ENCODE measurements around the gene PKD1.
"Not testable (repeated sequence)": the region's sequence is repeated elsewhere in the genome, so short reads cannot be mapped to it uniquely, and the experiment has no call there.

PKD1 gene

GRCh38 chr16:2107121-2107790 is 28.4 kb downstream of the PKD1 start:
- peak; percentile 26 for DNase-seq (ENCODE audit: low spot score)

GRCh38 chr16:2106211-2106610 is 29.5 kb downstream of the PKD1 start:
- DNase-seq (ENCODE audit: low spot score) = not testable (repeated sequence)

GRCh38 chr16:2105769-2106168 is 29.9 kb downstream of the PKD1 start:
- not testable (repeated sequence) for DNase-seq (ENCODE audit: low spot score)

GRCh38 chr16:2105291-2105690 is 30.4 kb downstream of the PKD1 start:
- DNase-seq (ENCODE audit: low spot score) = not testable (repeated sequence)

GRCh38 chr16:2104464-2104863 is 31.2 kb downstream of the PKD1 start:
- DNase-seq (ENCODE audit: low spot score) = not testable (repeated sequence)

- DNase-seq (ENCODE audit: low spot score) = no peak
These were observed 33.2 kb downstream of the PKD1 start for GRCh38 chr16:2102471-2102870.

GRCh38 chr16:2101581-2101980 is 34.1 kb downstream of the PKD1 start:
- DNase-seq (ENCODE audit: low spot score) = not testable (repeated sequence)

- not testable (repeated sequence) for DNase-seq (ENCODE audit: low spot score)
These were observed 38.0 kb downstream of the PKD1 start for GRCh38 chr16:2097689-2098088.

GRCh38 chr16:2096853-2097595 is 38.7 kb downstream of the PKD1 start:
- DNase-seq (ENCODE audit: low spot score) = no peak

- no peak for DNase-seq (ENCODE audit: low spot score)
These were observed 39.6 kb downstream of the PKD1 start for GRCh38 chr16:2095918-2096582.

- peak; percentile 63 for DNase-seq (ENCODE audit: low spot score)
These were observed 40.3 kb downstream of the PKD1 start for GRCh38 chr16:2095315-2095853.

- no peak for DNase-seq (ENCODE audit: low spot score)
These were observed 41.9 kb downstream of the PKD1 start for GRCh38 chr16:2093793-2094192.

GRCh38 chr16:2092866-2093265 is 42.8 kb downstream of the PKD1 start:
- DNase-seq (ENCODE audit: low spot score) = no peak

- DNase-seq (ENCODE audit: low spot score) = no peak
These were observed 43.5 kb downstream of the PKD1 start for GRCh38 chr16:2092256-2092620.

GRCh38 chr16:2091547-2092255 is 44.0 kb downstream of the PKD1 start:
- DNase-seq (ENCODE audit: low spot score) = no peak

- DNase-seq (ENCODE audit: low spot score) = peak; percentile 85
These were observed 44.7 kb downstream of the PKD1 start for GRCh38 chr16:2090777-2091546.

GRCh38 chr16:2090481-2090776 is 45.3 kb downstream of the PKD1 start:
- no peak for DNase-seq (ENCODE audit: low spot score)

- no peak for DNase-seq (ENCODE audit: low spot score)
These were observed 45.8 kb downstream of the PKD1 start for GRCh38 chr16:2089706-2090480.

GRCh38 chr16:2088759-2089358 is 46.8 kb downstream of the PKD1 start:
- no peak for DNase-seq (ENCODE audit: low spot score)

Data from AG20443 (cell line).